ENCODE results near the gene EDEM3.

Gene EDEM3, protein sequence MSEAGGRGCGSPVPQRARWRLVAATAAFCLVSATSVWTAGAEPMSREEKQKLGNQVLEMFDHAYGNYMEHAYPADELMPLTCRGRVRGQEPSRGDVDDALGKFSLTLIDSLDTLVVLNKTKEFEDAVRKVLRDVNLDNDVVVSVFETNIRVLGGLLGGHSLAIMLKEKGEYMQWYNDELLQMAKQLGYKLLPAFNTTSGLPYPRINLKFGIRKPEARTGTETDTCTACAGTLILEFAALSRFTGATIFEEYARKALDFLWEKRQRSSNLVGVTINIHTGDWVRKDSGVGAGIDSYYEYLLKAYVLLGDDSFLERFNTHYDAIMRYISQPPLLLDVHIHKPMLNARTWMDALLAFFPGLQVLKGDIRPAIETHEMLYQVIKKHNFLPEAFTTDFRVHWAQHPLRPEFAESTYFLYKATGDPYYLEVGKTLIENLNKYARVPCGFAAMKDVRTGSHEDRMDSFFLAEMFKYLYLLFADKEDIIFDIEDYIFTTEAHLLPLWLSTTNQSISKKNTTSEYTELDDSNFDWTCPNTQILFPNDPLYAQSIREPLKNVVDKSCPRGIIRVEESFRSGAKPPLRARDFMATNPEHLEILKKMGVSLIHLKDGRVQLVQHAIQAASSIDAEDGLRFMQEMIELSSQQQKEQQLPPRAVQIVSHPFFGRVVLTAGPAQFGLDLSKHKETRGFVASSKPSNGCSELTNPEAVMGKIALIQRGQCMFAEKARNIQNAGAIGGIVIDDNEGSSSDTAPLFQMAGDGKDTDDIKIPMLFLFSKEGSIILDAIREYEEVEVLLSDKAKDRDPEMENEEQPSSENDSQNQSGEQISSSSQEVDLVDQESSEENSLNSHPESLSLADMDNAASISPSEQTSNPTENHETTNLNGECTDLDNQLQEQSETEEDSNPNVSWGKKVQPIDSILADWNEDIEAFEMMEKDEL

DNA sequence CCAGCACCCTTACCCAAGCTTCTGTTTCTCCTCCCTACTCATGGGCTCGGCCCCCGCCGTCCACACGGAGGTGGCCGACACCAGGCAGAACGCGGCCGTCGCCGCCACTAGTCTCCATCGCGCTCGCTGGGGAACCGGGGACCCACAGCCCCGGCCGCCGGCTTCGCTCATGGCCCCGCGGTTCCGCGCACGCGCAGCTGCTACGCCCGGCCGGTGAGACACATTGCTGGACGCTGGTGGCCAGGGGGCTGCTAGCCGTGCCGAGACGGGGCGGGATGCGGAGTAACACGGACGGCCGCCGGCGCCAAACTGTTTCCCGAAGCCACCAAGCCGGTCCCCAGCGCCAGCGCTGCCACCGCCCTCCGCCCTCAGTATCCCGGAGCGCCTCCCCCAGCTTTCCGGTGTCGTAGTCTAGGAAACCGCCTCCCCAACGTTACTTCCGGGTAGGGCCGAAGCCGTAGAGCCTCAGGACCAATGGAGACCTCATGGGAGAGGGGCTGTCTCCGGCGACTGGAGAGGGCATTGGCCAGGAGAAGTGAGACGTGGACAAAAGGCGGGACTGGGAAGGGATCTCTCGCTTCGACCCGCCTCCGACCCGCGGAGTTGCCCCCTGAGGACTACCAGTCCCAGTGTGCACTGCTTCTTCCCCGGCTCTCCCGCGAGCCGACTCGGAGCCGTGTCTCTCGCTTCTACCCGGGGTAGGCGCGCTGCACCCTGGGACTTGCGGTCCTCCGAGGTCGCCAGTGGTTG lies at the start of gene EDEM3:
EDEM3 (minus strand) TSS at position 383 of the 750 bp plus-strand sequence; CDS start at position 171, 212 bp downstream.
- peak within 1 kb of the TSS; percentile 89 to 99 for H3K4me3 ChIP-seq (ENCODE audit: low read length in 2 of 2)
- H3K4me1 ChIP-seq (ENCODE audit: control insufficient read depth in 2 of 2, insufficient read depth in 2 of 2, low read length in 2 of 2): peaks cover 4 to 26% of the 10 kb centered on the region in 2 donors
- no peaks in the 10 kb centered on the region for H3K36me3 ChIP-seq (ENCODE audit: control insufficient read depth in 2 of 2, insufficient read depth in 2 of 2, low read length in 2 of 2)
- H3K9me3 ChIP-seq (ENCODE audit: control insufficient read depth in 2 of 2, low read length in 2 of 2): no peaks in the 10 kb centered on the region
- H3K27ac ChIP-seq (ENCODE audit: low read depth in 2 of 2, low read length in 2 of 2): peak within 1 kb of the TSS; percentile 95
- H3K9ac ChIP-seq (ENCODE audit: low read depth in 1 of 2, low read length in 2 of 2): peak within 1 kb of the TSS; percentile 90 to 95
- no peaks in the 10 kb centered on the region for H3K27me3 ChIP-seq (ENCODE audit: control insufficient read depth in 2 of 2, insufficient read depth in 2 of 2, low read length in 2 of 2)

DNA sequence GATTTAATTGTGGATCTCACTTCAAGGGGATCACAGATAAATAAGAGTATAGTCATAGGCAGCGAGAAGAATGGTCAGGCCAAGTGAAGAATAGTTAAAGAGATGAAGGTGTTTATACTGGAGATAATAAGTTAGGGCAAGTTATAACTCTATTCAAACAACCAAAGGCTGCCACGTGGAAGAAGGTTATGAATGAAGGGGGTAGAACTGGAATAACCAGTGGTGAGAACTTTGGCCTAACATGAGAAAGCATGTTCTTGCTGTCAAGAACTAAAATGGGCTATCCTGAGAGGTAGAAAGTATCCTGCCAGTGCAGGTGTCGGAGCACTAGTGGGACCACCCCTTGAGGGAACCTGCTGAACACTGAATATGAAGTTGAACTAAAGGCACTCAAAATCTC lies 49.6 kb upstream of the EDEM3 start:
- H3K36me3 ChIP-seq (ENCODE audit: control insufficient read depth in 2 of 2, insufficient read depth in 2 of 2, low read length in 2 of 2): no peaks in the 10 kb centered on the region
- H3K4me3 ChIP-seq (ENCODE audit: low read length in 2 of 2): no peak overlapping the region
- H3K27me3 ChIP-seq (ENCODE audit: control insufficient read depth in 2 of 2, insufficient read depth in 2 of 2, low read length in 2 of 2): no peaks in the 10 kb centered on the region
- no peak overlapping the region for H3K9ac ChIP-seq (ENCODE audit: low read depth in 1 of 2, low read length in 2 of 2)
- no peaks in the 10 kb centered on the region for H3K4me1 ChIP-seq (ENCODE audit: control insufficient read depth in 2 of 2, insufficient read depth in 2 of 2, low read length in 2 of 2)
- no peak overlapping the region for H3K27ac ChIP-seq (ENCODE audit: low read depth in 2 of 2, low read length in 2 of 2)
- H3K9me3 ChIP-seq (ENCODE audit: control insufficient read depth in 2 of 2, low read length in 2 of 2): no peaks in the 10 kb centered on the region

DNA sequence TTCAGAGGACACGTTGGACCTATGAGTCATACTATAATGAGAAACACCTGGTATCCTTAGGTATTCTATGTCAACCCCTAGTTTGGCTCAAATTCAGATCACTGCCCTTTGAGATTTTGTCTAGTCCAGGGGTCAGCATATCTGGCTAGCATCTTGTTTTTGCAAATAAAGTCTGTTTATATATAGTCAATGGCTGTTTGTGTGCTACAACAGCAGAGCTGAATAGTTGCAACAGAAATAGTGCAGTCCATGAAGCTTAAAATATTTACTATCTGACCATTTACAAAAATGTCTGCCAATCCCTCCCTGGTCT lies 48.5 kb upstream of the EDEM3 start:
- no peaks in the 10 kb centered on the region for H3K4me1 ChIP-seq (ENCODE audit: control insufficient read depth in 2 of 2, insufficient read depth in 2 of 2, low read length in 2 of 2)
- H3K36me3 ChIP-seq (ENCODE audit: control insufficient read depth in 2 of 2, insufficient read depth in 2 of 2, low read length in 2 of 2): no peaks in the 10 kb centered on the region
- no peak overlapping the region for H3K4me3 ChIP-seq (ENCODE audit: low read length in 2 of 2)
- no peak overlapping the region for H3K27ac ChIP-seq (ENCODE audit: low read depth in 2 of 2, low read length in 2 of 2)
- no peaks in the 10 kb centered on the region for H3K9me3 ChIP-seq (ENCODE audit: control insufficient read depth in 2 of 2, low read length in 2 of 2)
- H3K27me3 ChIP-seq (ENCODE audit: control insufficient read depth in 2 of 2, insufficient read depth in 2 of 2, low read length in 2 of 2): no peaks in the 10 kb centered on the region
- no peak overlapping the region for H3K9ac ChIP-seq (ENCODE audit: low read depth in 1 of 2, low read length in 2 of 2)

DNA sequence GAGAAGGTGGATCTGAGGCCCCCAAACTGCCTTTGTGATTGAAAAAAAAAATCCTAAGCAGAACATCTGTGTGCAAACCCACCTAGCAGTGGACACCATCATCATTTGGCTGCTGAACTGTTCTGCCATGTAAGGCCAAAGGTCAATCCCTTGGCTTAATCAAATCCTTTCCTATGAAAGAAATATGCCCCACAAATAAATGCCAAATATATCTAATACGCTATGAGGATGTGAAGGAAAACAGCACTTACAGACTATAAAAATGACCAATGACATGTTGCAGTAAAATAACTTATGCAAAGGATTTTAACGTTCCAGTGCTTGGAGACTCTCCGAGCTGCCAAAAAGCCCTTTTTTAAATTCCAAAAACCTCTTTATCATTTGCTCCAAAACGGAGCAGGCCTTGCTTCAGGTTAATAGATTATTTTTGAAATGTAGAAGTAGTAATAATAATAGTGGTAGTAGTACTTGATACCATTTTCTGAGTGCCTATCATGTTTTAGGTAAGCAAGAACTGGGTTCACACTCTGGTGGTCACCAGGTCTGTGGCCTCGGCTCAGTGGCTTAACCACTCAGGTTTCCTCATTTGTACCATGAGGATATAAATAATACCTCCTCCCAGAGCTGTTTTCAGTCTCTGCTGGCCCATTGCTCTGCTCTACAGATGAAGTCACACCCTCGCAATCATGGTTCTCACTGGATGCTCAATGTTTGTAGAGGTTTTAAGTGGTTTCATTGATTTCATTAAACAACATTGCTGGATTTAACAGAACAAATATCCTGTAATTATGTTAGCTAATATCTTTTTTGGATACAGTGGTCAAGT lies 47.9 kb upstream of the EDEM3 start:
- no peak overlapping the region for H3K27ac ChIP-seq (ENCODE audit: low read depth in 2 of 2, low read length in 2 of 2)
- no peaks in the 10 kb centered on the region for H3K36me3 ChIP-seq (ENCODE audit: control insufficient read depth in 2 of 2, insufficient read depth in 2 of 2, low read length in 2 of 2)
- H3K9me3 ChIP-seq (ENCODE audit: control insufficient read depth in 2 of 2, low read length in 2 of 2): no peaks in the 10 kb centered on the region
- no peaks in the 10 kb centered on the region for H3K4me1 ChIP-seq (ENCODE audit: control insufficient read depth in 2 of 2, insufficient read depth in 2 of 2, low read length in 2 of 2)
- H3K27me3 ChIP-seq (ENCODE audit: control insufficient read depth in 2 of 2, insufficient read depth in 2 of 2, low read length in 2 of 2): no peaks in the 10 kb centered on the region
- no peak overlapping the region for H3K4me3 ChIP-seq (ENCODE audit: low read length in 2 of 2)
- no peak overlapping the region for H3K9ac ChIP-seq (ENCODE audit: low read depth in 1 of 2, low read length in 2 of 2)

DNA sequence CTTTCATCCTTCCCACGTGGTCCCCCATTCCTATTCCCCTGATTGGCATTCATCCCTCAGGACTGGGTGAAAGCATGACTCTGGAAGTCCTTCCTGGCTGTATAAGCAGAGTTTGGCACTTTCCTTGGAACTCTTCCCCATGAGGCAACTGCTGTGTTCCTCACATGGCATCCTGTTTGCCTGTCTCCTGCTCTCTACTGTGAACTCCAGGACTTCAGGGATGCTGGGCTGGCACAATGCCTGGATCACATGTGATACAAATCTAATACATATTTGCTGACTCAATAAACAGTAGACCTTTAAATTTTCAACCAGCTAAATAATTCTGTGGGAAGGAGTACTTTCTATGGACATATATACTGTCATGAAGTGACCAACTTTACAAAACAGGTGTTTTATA lies 46.8 kb upstream of the EDEM3 start:
- Histone ChIP-seq H3K27me3 (ENCODE audit: control insufficient read depth in 2 of 2, insufficient read depth in 2 of 2, low read length in 2 of 2) (no peaks in the 10 kb centered on the region), H3K27ac (ENCODE audit: low read depth in 2 of 2, low read length in 2 of 2) (no peak overlapping the region), H3K4me3 (ENCODE audit: low read length in 2 of 2) (no peak overlapping the region), H3K4me1 (ENCODE audit: control insufficient read depth in 2 of 2, insufficient read depth in 2 of 2, low read length in 2 of 2) (no peaks in the 10 kb centered on the region), H3K9me3 (ENCODE audit: control insufficient read depth in 2 of 2, low read length in 2 of 2) (no peaks in the 10 kb centered on the region), H3K36me3 (ENCODE audit: control insufficient read depth in 2 of 2, insufficient read depth in 2 of 2, low read length in 2 of 2) (no peaks in the 10 kb centered on the region), H3K9ac (ENCODE audit: low read depth in 1 of 2, low read length in 2 of 2) (no peak overlapping the region)

DNA sequence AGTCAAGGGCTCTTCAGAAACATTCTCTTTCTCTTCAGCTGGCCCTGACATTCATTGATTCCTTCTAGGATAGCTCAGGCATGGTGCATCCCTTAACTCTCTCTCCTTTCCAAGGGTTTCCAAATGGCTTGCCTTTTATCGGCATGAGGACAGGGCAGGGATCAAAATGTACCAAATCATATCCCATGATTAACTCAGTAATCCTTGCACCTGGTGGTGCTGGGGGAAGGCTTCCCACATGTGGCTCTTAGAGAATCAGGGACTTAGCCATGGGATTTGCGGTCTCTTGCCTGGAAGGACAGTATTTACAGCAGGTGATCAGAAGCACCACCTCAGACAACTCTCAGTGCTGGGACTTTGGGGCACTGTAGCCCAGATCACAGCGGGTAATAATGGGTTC lies 46.2 kb upstream of the EDEM3 start:
- no peaks in the 10 kb centered on the region for H3K36me3 ChIP-seq (ENCODE audit: control insufficient read depth in 2 of 2, insufficient read depth in 2 of 2, low read length in 2 of 2)
- no peak overlapping the region for H3K9ac ChIP-seq (ENCODE audit: low read depth in 1 of 2, low read length in 2 of 2)
- no peaks in the 10 kb centered on the region for H3K27me3 ChIP-seq (ENCODE audit: control insufficient read depth in 2 of 2, insufficient read depth in 2 of 2, low read length in 2 of 2)
- H3K4me1 ChIP-seq (ENCODE audit: control insufficient read depth in 2 of 2, insufficient read depth in 2 of 2, low read length in 2 of 2): no peaks in the 10 kb centered on the region
- H3K9me3 ChIP-seq (ENCODE audit: control insufficient read depth in 2 of 2, low read length in 2 of 2): no peaks in the 10 kb centered on the region
- H3K27ac ChIP-seq (ENCODE audit: low read depth in 2 of 2, low read length in 2 of 2): no peak overlapping the region
- no peak overlapping the region for H3K4me3 ChIP-seq (ENCODE audit: low read length in 2 of 2)

DNA sequence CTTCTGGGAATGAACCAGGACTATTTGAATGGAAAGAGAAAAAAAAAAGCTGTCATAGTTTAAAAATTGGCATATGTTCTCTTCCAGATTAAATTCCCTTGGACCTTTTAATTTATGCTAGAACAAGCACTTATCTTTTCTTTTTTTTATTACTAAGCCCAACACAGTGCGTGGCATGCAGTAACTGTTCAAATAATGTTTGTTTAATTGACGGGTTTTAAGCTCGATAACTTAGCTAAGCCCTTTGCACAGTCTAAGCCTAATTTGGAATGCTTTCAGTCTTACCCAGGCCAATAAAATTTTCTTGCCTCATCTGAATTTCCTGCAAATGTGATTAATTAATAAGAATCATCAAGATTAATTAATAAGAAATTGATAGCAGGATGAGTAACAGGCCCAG lies 39.3 kb upstream of the EDEM3 start:
- no peak overlapping the region for H3K4me3 ChIP-seq (ENCODE audit: low read length in 2 of 2)
- peaks cover 11 to 27% of the 10 kb centered on the region in 2 donors for H3K4me1 ChIP-seq (ENCODE audit: control insufficient read depth in 2 of 2, insufficient read depth in 2 of 2, low read length in 2 of 2)
- H3K27me3 ChIP-seq (ENCODE audit: control insufficient read depth in 2 of 2, insufficient read depth in 2 of 2, low read length in 2 of 2): no peaks in the 10 kb centered on the region
- no peak overlapping the region for H3K27ac ChIP-seq (ENCODE audit: low read depth in 2 of 2, low read length in 2 of 2)
- no peaks in the 10 kb centered on the region for H3K9me3 ChIP-seq (ENCODE audit: control insufficient read depth in 2 of 2, low read length in 2 of 2)
- H3K9ac ChIP-seq (ENCODE audit: low read depth in 1 of 2, low read length in 2 of 2): no peak overlapping the region
- peaks cover 0 to 3% of the 10 kb centered on the region in 2 donors for H3K36me3 ChIP-seq (ENCODE audit: control insufficient read depth in 2 of 2, insufficient read depth in 2 of 2, low read length in 2 of 2)

DNA sequence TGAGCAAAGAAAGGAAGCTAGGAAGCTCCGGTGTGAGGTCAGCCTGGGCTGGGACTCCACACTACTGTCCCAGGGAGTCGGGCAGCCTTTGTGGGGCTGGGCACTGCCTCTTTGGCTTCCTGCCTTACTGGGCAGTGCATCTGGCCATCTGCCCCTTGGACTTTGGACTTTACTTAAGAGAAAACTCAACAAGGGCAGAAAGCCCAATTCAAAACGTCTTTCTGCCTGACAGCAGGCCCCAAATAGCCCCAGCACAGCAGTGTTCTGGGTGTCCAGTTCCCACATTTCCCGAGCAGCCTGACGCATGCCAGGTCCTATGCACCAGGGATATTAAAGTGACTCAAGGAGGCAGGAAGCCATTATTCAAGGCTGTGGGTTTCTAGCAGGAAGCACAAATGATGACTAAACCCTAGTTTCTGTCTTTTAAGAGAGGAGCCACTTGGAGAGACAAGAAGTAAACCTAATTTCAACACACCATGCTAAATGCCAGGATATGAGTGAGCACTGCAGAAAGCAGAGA lies 37.9 kb upstream of the EDEM3 start:
- Histone ChIP-seq H3K9me3 (ENCODE audit: control insufficient read depth in 2 of 2, low read length in 2 of 2) (no peaks in the 10 kb centered on the region), H3K27me3 (ENCODE audit: control insufficient read depth in 2 of 2, insufficient read depth in 2 of 2, low read length in 2 of 2) (no peaks in the 10 kb centered on the region), H3K4me1 (ENCODE audit: control insufficient read depth in 2 of 2, insufficient read depth in 2 of 2, low read length in 2 of 2) (peaks cover 11 to 27% of the 10 kb centered on the region in 2 donors), H3K9ac (ENCODE audit: low read depth in 1 of 2, low read length in 2 of 2) (no peak overlapping the region), H3K36me3 (ENCODE audit: control insufficient read depth in 2 of 2, insufficient read depth in 2 of 2, low read length in 2 of 2) (peaks cover 0 to 3% of the 10 kb centered on the region in 2 donors), H3K4me3 (ENCODE audit: low read length in 2 of 2) (peak overlapping the region in 1 of 2 donors; percentile 27), H3K27ac (ENCODE audit: low read depth in 2 of 2, low read length in 2 of 2) (peak overlapping the region; percentile 41 to 63)

DNA sequence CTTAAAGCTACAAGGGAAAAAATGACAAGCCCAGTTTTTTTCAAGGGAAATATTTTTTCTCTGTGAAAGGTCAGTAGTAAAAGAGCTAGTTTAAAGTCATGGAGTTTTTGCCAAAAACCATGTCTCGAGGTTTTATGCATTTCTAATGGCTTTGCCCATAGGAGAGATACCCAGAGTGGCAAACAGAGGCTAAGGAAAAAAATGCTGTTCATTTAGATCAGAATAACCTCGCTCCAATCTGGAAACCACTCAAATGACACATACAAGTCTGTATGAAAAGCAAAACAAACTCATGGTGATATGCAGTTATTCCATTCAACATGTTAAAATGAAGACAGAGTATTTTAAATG lies 36.9 kb upstream of the EDEM3 start:
- Histone ChIP-seq H3K9ac (ENCODE audit: low read depth in 1 of 2, low read length in 2 of 2) (no peak overlapping the region), H3K27ac (ENCODE audit: low read depth in 2 of 2, low read length in 2 of 2) (peak overlapping the region; percentile 41 to 63), H3K4me1 (ENCODE audit: control insufficient read depth in 2 of 2, insufficient read depth in 2 of 2, low read length in 2 of 2) (peaks cover 11 to 27% of the 10 kb centered on the region in 2 donors), H3K4me3 (ENCODE audit: low read length in 2 of 2) (no peak overlapping the region), H3K9me3 (ENCODE audit: control insufficient read depth in 2 of 2, low read length in 2 of 2) (no peaks in the 10 kb centered on the region), H3K36me3 (ENCODE audit: control insufficient read depth in 2 of 2, insufficient read depth in 2 of 2, low read length in 2 of 2) (peaks cover 0 to 3% of the 10 kb centered on the region in 2 donors), H3K27me3 (ENCODE audit: control insufficient read depth in 2 of 2, insufficient read depth in 2 of 2, low read length in 2 of 2) (no peaks in the 10 kb centered on the region)

Data from mucosa of rectum (tissue), 2 donors.